Caco-2 (cell line): ENCODE measurements around the gene HTT. TPM values are rescaled to one million over a fixed set of nuclear protein-coding genes. Genes with fewer than 3 reads are reported as not detected.

ENCODE experiments used
- BruUV-seq: library from RNA; stranded (reverse); fragments of 400-500 nt; replicated peaks from 2 replicates; lab custom pipeline; 2021; lab: Mats Ljungman, UMichigan
- CTCF ChIA-PET: fragments of 300-600 bp; sonication (Branson Sonifier 250); formaldehyde crosslinking; loops from one replicate; lab custom pipeline; 2022; ENCODE audit warnings: antibody characterized with exemption; lab: Charles Lee
- POLR2A ChIA-PET: fragments of 300-600 bp; sonication (Branson Sonifier 250); formaldehyde crosslinking; loops from one replicate; lab custom pipeline; 2022; ENCODE audit warnings: antibody characterized with exemption; lab: Charles Lee
- DNase-seq, 2 experiments: peaks; one replicate each; pipeline versions ENCODE4 v3.0.0 to v3.0.0-alpha.2; 2020 to 2022
- H3K27me3 ChIP-seq: replicated peaks from 2 replicates; pipeline ENCODE4 v1.6.0; 2011; ENCODE audit warnings: low read length; ENCODE audit not compliant: control insufficient read depth, insufficient read depth
- H3K36me3 ChIP-seq: 2 replicates; pipeline ENCODE4 v1.5.1; 2011; ENCODE audit warnings: low read length; ENCODE audit not compliant: control insufficient read depth, insufficient read depth
- H3K4me1 ChIP-seq: fragments of 250-450 bp; sonication (Bioruptor Pico); 2 replicates; pipeline ENCODE4 v1.5.1; 2020; ENCODE audit warnings: mild to moderate bottlenecking
- H3K4me3 ChIP-seq: 2 replicates; pipeline ENCODE4 v1.5.1; 2011; ENCODE audit warnings: low read depth, mild to moderate bottlenecking, control low read depth, low read length
- H3K9me3 ChIP-seq: fragments of 250-450 bp; sonication (Bioruptor Pico); 2 replicates; pipeline ENCODE4 v1.5.1; 2020; ENCODE audit warnings: mild to moderate bottlenecking, moderate library complexity
- H3K27ac Mint-ChIP-seq: one replicate; pipeline ENCODE4 v1.8.0; 2022; ENCODE audit warnings: mixed read lengths; ENCODE audit not compliant: unreplicated experiment
- H3K27me3 Mint-ChIP-seq: one replicate; pipeline ENCODE4 v1.8.0; 2022; ENCODE audit warnings: mixed read lengths; ENCODE audit not compliant: insufficient read depth, unreplicated experiment
- H3K36me3 Mint-ChIP-seq: one replicate; pipeline ENCODE4 v1.8.0; 2022; ENCODE audit warnings: mild to moderate bottlenecking, mixed read lengths; ENCODE audit not compliant: insufficient read depth, unreplicated experiment
- H3K4me1 Mint-ChIP-seq: one replicate; pipeline ENCODE4 v1.8.0; 2022; ENCODE audit warnings: low read depth, mixed read lengths; ENCODE audit not compliant: unreplicated experiment
- H3K4me3 Mint-ChIP-seq: one replicate; pipeline ENCODE4 v1.8.0; 2022; ENCODE audit warnings: mild to moderate bottlenecking, moderate library complexity, mixed read lengths; ENCODE audit not compliant: unreplicated experiment
- H3K9me3 Mint-ChIP-seq: one replicate; pipeline ENCODE4 v1.8.0; 2022; ENCODE audit warnings: mixed read lengths; ENCODE audit not compliant: unreplicated experiment
- intact Hi-C: fragments of 100-400 bp; cut with micrococcal nuclease; formaldehyde crosslinking; loops from one replicate; pipeline ENCODE4 v1.10.0; 2022; ENCODE audit not compliant: unreplicated experiment
- total RNA-seq: library from RNA; stranded (reverse); gene quantifications from 2 replicates; pipeline ENCODE4 v1.2.3, GENCODE V29; 2022
- TF ChIP-seq, protein P1 (sequence below), 2 experiments: fragments of 200-600 bp in 1 of 2; IDR thresholded peaks; 1 replicate in 1 of 2; 2 replicates in 1 of 2; pipeline versions ENCODE4 v1.5.1 to v1.8.0; 2011 to 2022; ENCODE audit warnings: antibody characterized with exemption in 1 of 2, control low read depth in 1 of 2, inconsistent platforms in 1 of 2, low read depth in 1 of 2, low read length in 1 of 2, mild to moderate bottlenecking in 1 of 2, moderate library complexity in 1 of 2; ENCODE audit not compliant: insufficient read depth in 1 of 2, severe bottlenecking in 1 of 2, unreplicated experiment in 1 of 2

Gene HTT
- total RNA-seq, 1 experiment from 2014 or later, result 63.3 TPM

- ChIA-PET POLR2A (no interaction called here), CTCF (no interaction called here)
- Mint-ChIP-seq H3K4me3 (no peak overlapping the region), H3K27me3 (no peaks in the 10 kb centered on the region), H3K36me3 (peaks cover 47% of the 10 kb centered on the region), H3K27ac (no peak overlapping the region), H3K4me1 (no peaks in the 10 kb centered on the region), H3K9me3 (no peaks in the 10 kb centered on the region)
- BruUV-seq, result no TSS peak
- no peak overlapping the region for H3K4me3 ChIP-seq
- DNase-seq, result peak in 1 of 2 experiments; percentile 4
- TF ChIP-seq, protein P1, sequence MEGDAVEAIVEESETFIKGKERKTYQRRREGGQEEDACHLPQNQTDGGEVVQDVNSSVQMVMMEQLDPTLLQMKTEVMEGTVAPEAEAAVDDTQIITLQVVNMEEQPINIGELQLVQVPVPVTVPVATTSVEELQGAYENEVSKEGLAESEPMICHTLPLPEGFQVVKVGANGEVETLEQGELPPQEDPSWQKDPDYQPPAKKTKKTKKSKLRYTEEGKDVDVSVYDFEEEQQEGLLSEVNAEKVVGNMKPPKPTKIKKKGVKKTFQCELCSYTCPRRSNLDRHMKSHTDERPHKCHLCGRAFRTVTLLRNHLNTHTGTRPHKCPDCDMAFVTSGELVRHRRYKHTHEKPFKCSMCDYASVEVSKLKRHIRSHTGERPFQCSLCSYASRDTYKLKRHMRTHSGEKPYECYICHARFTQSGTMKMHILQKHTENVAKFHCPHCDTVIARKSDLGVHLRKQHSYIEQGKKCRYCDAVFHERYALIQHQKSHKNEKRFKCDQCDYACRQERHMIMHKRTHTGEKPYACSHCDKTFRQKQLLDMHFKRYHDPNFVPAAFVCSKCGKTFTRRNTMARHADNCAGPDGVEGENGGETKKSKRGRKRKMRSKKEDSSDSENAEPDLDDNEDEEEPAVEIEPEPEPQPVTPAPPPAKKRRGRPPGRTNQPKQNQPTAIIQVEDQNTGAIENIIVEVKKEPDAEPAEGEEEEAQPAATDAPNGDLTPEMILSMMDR (IDR thresholded peaks at IDR 0.05; ENCODE audit: insufficient read depth in 1 of 2, low read depth in 1 of 2, low read length in 1 of 2, severe bottlenecking in 1 of 2, unreplicated experiment in 1 of 2), result no peak
- H3K27me3 ChIP-seq, result no peaks in the 10 kb centered on the region
- no peaks in the 10 kb centered on the region for H3K4me1 ChIP-seq
- intact Hi-C loops, result no loop called here
- peaks cover 1% of the 10 kb centered on the region; the same call in 1 of the 2 replicates for H3K36me3 ChIP-seq
- no peaks in the 10 kb centered on the region for H3K9me3 ChIP-seq
Measured at GRCh38 chr4:3213661-3214250, 139.3 kb downstream of the HTT start.

DNA sequence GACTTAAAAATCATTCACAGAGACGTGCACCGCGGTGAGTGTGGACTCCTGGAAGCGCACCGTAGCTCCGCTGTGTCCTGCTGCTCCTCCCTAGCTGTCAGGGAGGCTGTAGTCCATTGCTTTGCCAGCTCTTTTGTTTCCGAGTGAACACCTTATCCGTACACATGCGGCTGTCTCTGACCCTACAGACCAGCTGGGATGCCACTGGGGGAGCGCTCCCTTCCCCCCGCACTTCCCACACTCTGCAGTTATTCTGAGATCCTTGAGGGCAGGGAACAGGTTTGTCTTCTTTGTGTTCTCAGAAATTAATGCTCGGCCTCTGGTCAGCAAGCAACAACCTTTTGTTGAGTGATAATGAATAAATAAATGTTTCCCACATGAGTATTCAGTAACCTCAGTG is 140.8 kb downstream of the HTT start:
- no peaks in the 10 kb centered on the region for H3K36me3 ChIP-seq

DNA sequence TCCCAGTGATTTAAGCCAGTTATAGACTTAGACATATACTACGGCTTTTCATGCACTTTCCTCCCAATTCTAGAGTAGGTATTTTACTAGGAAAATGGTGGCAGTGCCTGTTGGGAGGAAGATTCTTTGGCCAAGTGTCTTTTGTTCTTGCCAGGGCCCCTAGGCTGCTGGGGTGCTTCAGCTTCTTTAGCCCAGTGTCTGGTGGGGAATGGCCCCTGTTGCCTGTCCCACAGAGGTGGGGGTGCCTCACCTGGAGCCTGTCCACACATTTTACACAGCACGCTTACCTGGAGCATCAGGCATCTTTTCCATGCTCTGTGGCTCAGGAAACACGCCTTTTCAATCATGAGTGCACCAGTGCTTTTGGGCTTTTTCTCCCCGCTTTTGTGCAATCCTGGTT is 141.3 kb downstream of the HTT start:
- intact Hi-C loops, result no loop called here
- H3K4me1 ChIP-seq, result no peaks in the 10 kb centered on the region
- Mint-ChIP-seq H3K4me3 (no peak overlapping the region), H3K36me3 (peaks cover 43% of the 10 kb centered on the region), H3K9me3 (no peaks in the 10 kb centered on the region), H3K27ac (no peak overlapping the region), H3K4me1 (no peaks in the 10 kb centered on the region), H3K27me3 (no peaks in the 10 kb centered on the region)
- H3K9me3 ChIP-seq, result no peaks in the 10 kb centered on the region
- H3K4me3 ChIP-seq, result no peak overlapping the region
- H3K36me3 ChIP-seq, result no peaks in the 10 kb centered on the region
- TF ChIP-seq, protein P1 (IDR thresholded peaks at IDR 0.05; ENCODE audit: insufficient read depth in 1 of 2, low read depth in 1 of 2, low read length in 1 of 2, severe bottlenecking in 1 of 2, unreplicated experiment in 1 of 2), result no peak
- DNase-seq, result peak in 1 of 2 experiments; percentile 6
- BruUV-seq, result no TSS peak
- CTCF ChIA-PET, result no interaction called here
- POLR2A ChIA-PET, result no interaction called here
- H3K27me3 ChIP-seq, result no peaks in the 10 kb centered on the region

More for the DNA sequence above, 140.8 kb downstream of the HTT start:
- no peaks in the 10 kb centered on the region for H3K9me3 ChIP-seq
- BruUV-seq, result no TSS peak
- Mint-ChIP-seq H3K4me1 (no peaks in the 10 kb centered on the region), H3K27ac (no peak overlapping the region), H3K27me3 (no peaks in the 10 kb centered on the region), H3K4me3 (no peak overlapping the region), H3K9me3 (no peaks in the 10 kb centered on the region), H3K36me3 (peaks cover 44% of the 10 kb centered on the region)
- no peak overlapping the region for H3K4me3 ChIP-seq
- intact Hi-C loops, result no loop called here
- ChIA-PET CTCF (no interaction called here), POLR2A (no interaction called here)
- H3K27me3 ChIP-seq, result no peaks in the 10 kb centered on the region
- DNase-seq, result no peak
- TF ChIP-seq, protein P1 (IDR thresholded peaks at IDR 0.05; ENCODE audit: insufficient read depth in 1 of 2, low read depth in 1 of 2, low read length in 1 of 2, severe bottlenecking in 1 of 2, unreplicated experiment in 1 of 2), result no peak
- H3K4me1 ChIP-seq, result no peaks in the 10 kb centered on the region
